ENCODE data around the gene CADPS2.

The CADPS2 gene

GRCh38 chr7:122673951-122674350 lies 212.3 kb downstream of the CADPS2 start:
- TF ChIP-seq CTCF (IDR thresholded peaks at IDR 0.05; ENCODE audit: low read length, missing control alignments): no peak
- no peak overlapping the region for H3K4me3 ChIP-seq (replicated peaks; ENCODE audit: low read depth, low read length)

GRCh38 chr7:122672536-122672935 lies 213.7 kb downstream of the CADPS2 start:
- DNase-seq (ENCODE audit: low read depth): no peak
- no peak for TF ChIP-seq CTCF (IDR thresholded peaks at IDR 0.05; ENCODE audit: low read length, missing control alignments)
- H3K4me3 ChIP-seq (replicated peaks; ENCODE audit: low read depth, low read length): no peak overlapping the region

More at GRCh38 chr7:122673951-122674350, 212.3 kb downstream of the CADPS2 start:
- no peak for DNase-seq (ENCODE audit: low read depth)

GRCh38 chr7:122663733-122664132 lies 222.5 kb downstream of the CADPS2 start:
- DNase-seq (ENCODE audit: low read depth): no peak
- TF ChIP-seq CTCF (IDR thresholded peaks at IDR 0.05; ENCODE audit: low read length, missing control alignments): no peak
- H3K4me3 ChIP-seq (replicated peaks; ENCODE audit: low read depth, low read length): no peak overlapping the region

- no peak for DNase-seq (ENCODE audit: low read depth)
- no peak for TF ChIP-seq CTCF (IDR thresholded peaks at IDR 0.05; ENCODE audit: low read length, missing control alignments)
- no peak overlapping the region for H3K4me3 ChIP-seq (replicated peaks; ENCODE audit: low read depth, low read length)
Observed at GRCh38 chr7:122658856-122659255, 227.4 kb downstream of the CADPS2 start.

GRCh38 chr7:122653685-122654084 lies 232.6 kb downstream of the CADPS2 start:
- no peak overlapping the region for H3K4me3 ChIP-seq (replicated peaks; ENCODE audit: low read depth, low read length)
- DNase-seq (ENCODE audit: low read depth): no peak
- no peak for TF ChIP-seq CTCF (IDR thresholded peaks at IDR 0.05; ENCODE audit: low read length, missing control alignments)

GRCh38 chr7:122652876-122653275 lies 233.4 kb downstream of the CADPS2 start:
- H3K4me3 ChIP-seq (replicated peaks; ENCODE audit: low read depth, low read length): no peak overlapping the region
- DNase-seq (ENCODE audit: low read depth): peak; percentile 8
- no peak for TF ChIP-seq CTCF (IDR thresholded peaks at IDR 0.05; ENCODE audit: low read length, missing control alignments)

- TF ChIP-seq CTCF (IDR thresholded peaks at IDR 0.05; ENCODE audit: low read length, missing control alignments): no peak
- H3K4me3 ChIP-seq (replicated peaks; ENCODE audit: low read depth, low read length): no peak overlapping the region
- DNase-seq (ENCODE audit: low read depth): peak; percentile 5
Observed at GRCh38 chr7:122651451-122651850, 234.8 kb downstream of the CADPS2 start.

All from fibroblast of pulmonary artery (primary cell).